GM20000 (cell line): Measurements from ENCODE around the gene MED13.
A peak's percentile ranks its signal among the peaks of the same experiment; 100 is the strongest.

Source experiments
- DNase-seq: peaks from one replicate; pipeline ENCODE4 v3.0.0; 2012; ENCODE audit warnings: low spot score
- TF ChIP-seq, protein P1 (sequence below): IDR thresholded peaks from 2 replicates; pipeline ENCODE4 v1.5.1; 2012; ENCODE audit warnings: mild to moderate bottlenecking, control low read depth; ENCODE audit errors: extremely low read depth, missing control alignments

The MED13 gene, protein sequence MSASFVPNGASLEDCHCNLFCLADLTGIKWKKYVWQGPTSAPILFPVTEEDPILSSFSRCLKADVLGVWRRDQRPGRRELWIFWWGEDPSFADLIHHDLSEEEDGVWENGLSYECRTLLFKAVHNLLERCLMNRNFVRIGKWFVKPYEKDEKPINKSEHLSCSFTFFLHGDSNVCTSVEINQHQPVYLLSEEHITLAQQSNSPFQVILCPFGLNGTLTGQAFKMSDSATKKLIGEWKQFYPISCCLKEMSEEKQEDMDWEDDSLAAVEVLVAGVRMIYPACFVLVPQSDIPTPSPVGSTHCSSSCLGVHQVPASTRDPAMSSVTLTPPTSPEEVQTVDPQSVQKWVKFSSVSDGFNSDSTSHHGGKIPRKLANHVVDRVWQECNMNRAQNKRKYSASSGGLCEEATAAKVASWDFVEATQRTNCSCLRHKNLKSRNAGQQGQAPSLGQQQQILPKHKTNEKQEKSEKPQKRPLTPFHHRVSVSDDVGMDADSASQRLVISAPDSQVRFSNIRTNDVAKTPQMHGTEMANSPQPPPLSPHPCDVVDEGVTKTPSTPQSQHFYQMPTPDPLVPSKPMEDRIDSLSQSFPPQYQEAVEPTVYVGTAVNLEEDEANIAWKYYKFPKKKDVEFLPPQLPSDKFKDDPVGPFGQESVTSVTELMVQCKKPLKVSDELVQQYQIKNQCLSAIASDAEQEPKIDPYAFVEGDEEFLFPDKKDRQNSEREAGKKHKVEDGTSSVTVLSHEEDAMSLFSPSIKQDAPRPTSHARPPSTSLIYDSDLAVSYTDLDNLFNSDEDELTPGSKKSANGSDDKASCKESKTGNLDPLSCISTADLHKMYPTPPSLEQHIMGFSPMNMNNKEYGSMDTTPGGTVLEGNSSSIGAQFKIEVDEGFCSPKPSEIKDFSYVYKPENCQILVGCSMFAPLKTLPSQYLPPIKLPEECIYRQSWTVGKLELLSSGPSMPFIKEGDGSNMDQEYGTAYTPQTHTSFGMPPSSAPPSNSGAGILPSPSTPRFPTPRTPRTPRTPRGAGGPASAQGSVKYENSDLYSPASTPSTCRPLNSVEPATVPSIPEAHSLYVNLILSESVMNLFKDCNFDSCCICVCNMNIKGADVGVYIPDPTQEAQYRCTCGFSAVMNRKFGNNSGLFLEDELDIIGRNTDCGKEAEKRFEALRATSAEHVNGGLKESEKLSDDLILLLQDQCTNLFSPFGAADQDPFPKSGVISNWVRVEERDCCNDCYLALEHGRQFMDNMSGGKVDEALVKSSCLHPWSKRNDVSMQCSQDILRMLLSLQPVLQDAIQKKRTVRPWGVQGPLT (N-terminal part only)

DNA sequence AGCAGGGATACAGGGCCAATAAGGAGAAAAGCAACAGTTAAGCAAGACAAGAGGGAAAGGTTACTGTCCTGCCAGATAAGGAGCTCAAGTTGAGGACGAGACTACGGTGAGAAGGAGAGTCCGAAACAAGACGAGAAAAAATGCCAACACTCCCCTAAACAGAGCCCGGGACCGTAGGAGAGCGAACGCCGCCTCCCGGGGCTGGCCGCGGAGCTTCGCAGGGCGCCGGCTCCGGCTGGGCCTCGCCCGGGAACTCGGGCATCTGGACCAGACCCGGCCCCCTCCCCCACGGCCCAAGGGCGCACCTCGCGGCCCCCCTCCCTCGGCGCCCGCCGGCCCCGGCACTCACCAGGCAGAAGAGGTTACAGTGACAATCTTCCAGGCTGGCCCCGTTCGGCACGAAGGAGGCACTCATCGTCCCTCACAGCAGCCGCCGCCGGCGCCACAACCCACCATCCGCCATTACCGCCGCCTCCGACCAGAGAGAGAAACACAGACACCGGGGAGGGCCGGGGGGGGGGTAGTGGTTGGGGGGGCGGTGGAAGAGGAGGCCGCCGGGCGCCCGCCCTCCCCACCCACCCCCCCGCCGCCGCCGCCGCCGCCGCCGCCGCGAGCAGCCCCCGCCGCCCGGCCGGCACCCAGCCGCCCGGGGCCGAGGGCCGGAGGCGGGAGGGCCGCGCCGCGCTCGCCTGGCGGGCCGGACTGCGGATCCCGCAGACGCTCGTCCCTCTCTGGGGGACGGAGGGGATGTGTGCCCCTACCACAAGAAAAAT is at the start of gene MED13:
Gene MED13 (minus strand): TSS at position 488 of the 773 bp plus-strand sequence. CDS start 73 bp downstream, at position 415.
- TF ChIP-seq, protein P1, sequence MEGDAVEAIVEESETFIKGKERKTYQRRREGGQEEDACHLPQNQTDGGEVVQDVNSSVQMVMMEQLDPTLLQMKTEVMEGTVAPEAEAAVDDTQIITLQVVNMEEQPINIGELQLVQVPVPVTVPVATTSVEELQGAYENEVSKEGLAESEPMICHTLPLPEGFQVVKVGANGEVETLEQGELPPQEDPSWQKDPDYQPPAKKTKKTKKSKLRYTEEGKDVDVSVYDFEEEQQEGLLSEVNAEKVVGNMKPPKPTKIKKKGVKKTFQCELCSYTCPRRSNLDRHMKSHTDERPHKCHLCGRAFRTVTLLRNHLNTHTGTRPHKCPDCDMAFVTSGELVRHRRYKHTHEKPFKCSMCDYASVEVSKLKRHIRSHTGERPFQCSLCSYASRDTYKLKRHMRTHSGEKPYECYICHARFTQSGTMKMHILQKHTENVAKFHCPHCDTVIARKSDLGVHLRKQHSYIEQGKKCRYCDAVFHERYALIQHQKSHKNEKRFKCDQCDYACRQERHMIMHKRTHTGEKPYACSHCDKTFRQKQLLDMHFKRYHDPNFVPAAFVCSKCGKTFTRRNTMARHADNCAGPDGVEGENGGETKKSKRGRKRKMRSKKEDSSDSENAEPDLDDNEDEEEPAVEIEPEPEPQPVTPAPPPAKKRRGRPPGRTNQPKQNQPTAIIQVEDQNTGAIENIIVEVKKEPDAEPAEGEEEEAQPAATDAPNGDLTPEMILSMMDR, result no peak
- DNase-seq, result peak; percentile 77

DNA sequence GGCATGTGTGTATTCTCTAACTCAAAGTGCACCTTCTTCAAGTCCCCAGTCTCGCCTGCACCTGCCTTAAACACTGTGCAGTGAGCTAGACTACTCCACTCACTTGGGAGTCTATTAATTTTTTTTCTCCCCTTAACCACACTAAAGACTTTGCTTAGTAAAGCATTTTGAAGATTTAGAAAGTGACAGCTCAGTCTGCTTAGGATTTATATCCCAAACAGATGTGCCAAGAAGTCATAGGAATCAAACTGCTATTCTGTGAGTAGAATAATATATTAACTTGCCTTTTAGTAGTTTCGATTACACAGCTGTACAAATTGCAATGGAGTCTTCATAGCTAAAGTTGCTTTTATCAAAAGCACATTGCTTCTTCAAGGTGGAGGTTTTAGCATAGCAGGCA is 47.2 kb upstream of the MED13 start:
- DNase-seq, result no peak
- TF ChIP-seq, protein P1, result no peak

DNA sequence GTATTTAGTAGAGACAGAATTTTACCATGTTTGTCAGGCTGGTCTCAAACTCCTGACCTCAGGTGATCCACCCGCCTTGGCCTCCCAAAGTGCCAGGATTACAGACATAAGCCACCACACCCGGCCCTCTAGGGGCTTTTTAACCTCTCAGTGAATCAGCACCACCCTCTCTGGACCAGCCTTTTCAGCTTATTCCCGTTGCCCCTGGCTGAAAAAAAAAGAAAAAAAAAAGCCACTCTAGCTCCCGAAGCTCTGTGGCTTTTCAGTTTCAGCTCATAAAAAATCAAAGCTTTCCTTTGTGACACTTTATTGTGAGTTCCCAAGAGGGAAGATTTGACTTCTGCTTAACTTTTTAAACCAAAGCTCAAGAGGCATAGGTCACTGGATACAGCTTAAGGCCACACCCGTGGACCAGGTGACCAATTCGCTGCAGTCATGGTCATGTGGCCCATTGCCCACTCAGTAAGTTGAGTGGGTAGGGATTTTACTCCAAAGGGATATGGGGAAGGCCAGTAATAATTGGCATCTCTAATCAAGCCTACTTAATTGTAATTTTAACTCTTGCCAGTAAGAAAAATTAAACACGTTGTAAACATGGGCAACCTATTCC is 46.6 kb upstream of the MED13 start:
- TF ChIP-seq, protein P1, result no peak
- no peak for DNase-seq

DNA sequence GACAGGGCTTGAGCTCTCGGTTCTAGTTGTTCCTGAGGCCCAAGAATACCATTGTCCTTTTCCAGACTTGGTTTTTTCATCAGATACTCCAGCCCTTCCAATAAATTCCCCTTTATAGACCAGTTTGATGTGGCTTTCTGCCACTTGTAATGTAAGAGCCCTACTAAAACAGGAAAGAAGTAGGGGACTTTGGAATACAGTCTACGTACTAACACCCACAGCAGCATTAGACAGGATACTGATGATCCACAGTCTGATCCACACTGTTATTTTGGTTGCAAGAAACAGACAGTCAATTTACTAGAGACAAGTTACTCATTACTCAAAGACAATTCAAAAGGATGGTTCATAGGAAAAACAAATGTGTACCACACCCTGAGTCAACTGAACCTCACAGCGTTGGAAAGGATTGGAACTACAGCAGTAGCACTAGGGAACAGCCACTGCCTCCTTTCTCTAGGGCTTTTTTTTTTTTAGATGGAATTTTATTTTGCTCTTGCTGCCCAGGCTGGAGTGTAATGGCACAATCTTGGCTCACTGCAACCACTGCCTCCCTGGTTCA is 45.9 kb upstream of the MED13 start:
- TF ChIP-seq, protein P1, result no peak
- DNase-seq, result no peak

DNA sequence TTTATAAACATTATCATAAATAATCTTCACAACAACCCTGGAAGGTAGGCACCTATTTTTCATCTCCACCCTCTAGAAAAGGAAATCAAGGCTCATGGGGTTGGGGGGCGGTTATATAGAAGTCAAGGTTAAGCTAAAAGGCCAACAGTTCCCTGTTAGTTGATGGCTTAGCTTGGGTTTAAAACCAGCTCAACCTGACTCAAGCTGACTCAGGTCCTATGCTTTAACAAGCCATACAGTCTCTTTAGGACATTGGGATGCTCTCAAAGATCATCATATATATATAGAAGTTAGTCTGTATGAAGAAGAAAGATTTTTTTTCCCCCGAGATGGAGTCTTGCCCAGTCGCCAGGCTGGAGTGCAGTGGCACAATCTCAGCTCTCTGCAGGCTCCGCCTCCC is 44.8 kb upstream of the MED13 start:
- no peak for DNase-seq
- TF ChIP-seq, protein P1, result no peak

- DNase-seq, result peak; percentile 85
- TF ChIP-seq, protein P1, result peak; percentile 84
These were observed 44.4 kb upstream of the MED13 start for GRCh38 chr17:62109378-62109902.
